Neural cell (in vitro differentiated cells): Measurements from ENCODE around the gene NSFL1C. TPM values are rescaled to one million over a fixed set of nuclear protein-coding genes. Genes with fewer than 3 reads are reported as not detected.

ENCODE experiments used
- H2AFZ ChIP-seq: fragments of 200-600, 300-800 bp; sonication (generic), shearing (Covaris generic); 2 replicates; pipeline ENCODE4 v1.6.0; 2014; ENCODE audit warnings: low read depth, mild to moderate bottlenecking, antibody characterized with exemption, low read length, moderate library complexity
- H3F3A ChIP-seq: fragments of 200-600 bp; shearing (Covaris generic); 2 replicates; pipeline ENCODE4 v1.6.1; 2016; ENCODE audit warnings: mild to moderate bottlenecking, moderate library complexity, mixed read lengths, antibody characterized with exemption, low read length; ENCODE audit not compliant: insufficient read depth, poor library complexity, severe bottlenecking
- H3K27ac ChIP-seq: fragments of 200-600, 300-800 bp; sonication (generic), shearing (Covaris generic); 2 replicates; pipeline ENCODE4 v1.5.1; 2014; ENCODE audit warnings: mild to moderate bottlenecking, low read length, moderate library complexity
- H3K27me3 ChIP-seq: fragments of 300-800, 200-600 bp; sonication (generic), shearing (Covaris generic); 2 replicates; pipeline ENCODE4 v1.6.0; 2014; ENCODE audit warnings: mild to moderate bottlenecking, low read depth, low read length, moderate library complexity; ENCODE audit not compliant: insufficient read depth
- H3K36me3 ChIP-seq: fragments of 300-800, 200-600 bp; sonication (generic), shearing (Covaris generic); 2 replicates; pipeline ENCODE4 v1.5.1; 2014; ENCODE audit warnings: mild to moderate bottlenecking, antibody characterized with exemption, low read length, moderate library complexity; ENCODE audit not compliant: insufficient read depth
- H3K4me2 ChIP-seq: fragments of 300-800, 200-600 bp; sonication (generic), shearing (Covaris generic); 2 replicates; pipeline ENCODE4 v1.6.0; 2014; ENCODE audit warnings: mild to moderate bottlenecking, low read length
- H3K4me3 ChIP-seq: fragments of 300-800, 200-600 bp; sonication (generic), shearing (Covaris generic); 2 replicates; pipeline ENCODE4 v1.5.1; 2014; ENCODE audit warnings: mild to moderate bottlenecking, low read length, moderate library complexity
- H3K79me2 ChIP-seq: fragments of 200-600 bp; shearing (Covaris generic); replicated peaks from 2 replicates; pipeline ENCODE4 v1.6.0; 2014; ENCODE audit warnings: mild to moderate bottlenecking, low read length, moderate library complexity; ENCODE audit not compliant: insufficient read depth
- H3K9ac ChIP-seq: fragments of 300-800, 200-600 bp; sonication (generic), shearing (Covaris generic); 2 replicates; pipeline ENCODE4 v1.6.1; 2016; ENCODE audit warnings: mild to moderate bottlenecking, low read length, mixed read lengths
- H3K9me2 ChIP-seq: fragments of 200-600 bp; shearing (Covaris generic); 2 replicates; pipeline ENCODE4 v1.6.1; 2016; ENCODE audit warnings: mild to moderate bottlenecking, low read length, mixed read lengths; ENCODE audit not compliant: insufficient read depth
- H3K9me3 ChIP-seq: fragments of 200-600, 300-800 bp; sonication (generic), shearing (Covaris generic); 2 replicates; pipeline ENCODE4 v1.6.1; 2016; ENCODE audit warnings: mild to moderate bottlenecking, mixed run types, low read length, moderate library complexity, mixed read lengths
- H4K20me1 ChIP-seq: fragments of 200-600 bp; shearing (Covaris generic); 2 replicates; pipeline ENCODE4 v1.6.1; 2016; ENCODE audit warnings: mild to moderate bottlenecking, mixed run types; ENCODE audit not compliant: insufficient read depth
- CTCF ChIP-seq: fragments of 450-650 bp; IDR thresholded peaks from 2 replicates; pipeline ENCODE4 v1.5.1; 2014; ENCODE audit warnings: antibody characterized with exemption, mild to moderate bottlenecking, moderate library complexity; ENCODE audit not compliant: poor library complexity, severe bottlenecking
- EP300 ChIP-seq: fragments of 450-650 bp; conservative IDR thresholded peaks from 2 replicates; pipeline ENCODE4 v1.6.1; 2014; ENCODE audit warnings: antibody characterized with exemption, mild to moderate bottlenecking, moderate library complexity; ENCODE audit not compliant: poor library complexity, severe bottlenecking
- EZH2 ChIP-seq: fragments of 200-600, 300-800 bp; shearing (Covaris generic), sonication (generic); IDR thresholded peaks from 2 replicates; pipeline ENCODE4 v1.6.1; 2014; ENCODE audit warnings: antibody characterized with exemption, low read length, borderline replicate concordance, mild to moderate bottlenecking; ENCODE audit not compliant: insufficient read depth, poor library complexity, severe bottlenecking
- MXI1 ChIP-seq: fragments of 450-650 bp; conservative IDR thresholded peaks from 2 replicates; pipeline ENCODE4 v1.6.1; 2014; ENCODE audit warnings: antibody characterized with exemption, mild to moderate bottlenecking; ENCODE audit not compliant: poor library complexity, severe bottlenecking
- POLR2AphosphoS5 ChIP-seq: IDR thresholded peaks from 2 replicates; pipeline ENCODE4 v1.6.1; 2012
- RAD21 ChIP-seq: fragments of 450-650 bp; conservative IDR thresholded peaks from 2 replicates; pipeline ENCODE4 v1.6.1; 2014; ENCODE audit warnings: antibody characterized with exemption, mild to moderate bottlenecking, moderate library complexity
- REST ChIP-seq: IDR thresholded peaks from 2 replicates; pipeline ENCODE4 v1.6.1; 2012; ENCODE audit warnings: borderline replicate concordance
- SMC3 ChIP-seq: fragments of 450-650 bp; conservative IDR thresholded peaks from 2 replicates; pipeline ENCODE4 v1.6.1; 2014; ENCODE audit warnings: antibody characterized with exemption, mild to moderate bottlenecking, moderate library complexity; ENCODE audit not compliant: poor library complexity
- TAF1 ChIP-seq: IDR thresholded peaks from 2 replicates; pipeline ENCODE4 v1.6.1; 2012; ENCODE audit warnings: low read depth
- polyA plus RNA-seq: library from polyadenylated mRNA; depleted of rRNA; stranded (reverse); fragments of >200 nt; gene quantifications from 2 replicates; pipeline ENCODE4 v1.2.3, GENCODE V29; 2014

NSFL1C gene
- polyA plus RNA-seq, 1 donor from 2014 or later = 48.7 TPM

GRCh38 chr20:1435337-1435699 lies 31.3 kb downstream of the NSFL1C start:
- no peaks in the 10 kb centered on the region for H3F3A ChIP-seq
- no peak overlapping the region for H3K4me3 ChIP-seq
- no peaks in the 10 kb centered on the region for H3K36me3 ChIP-seq
- no peak overlapping the region for H3K27ac ChIP-seq
- no peak overlapping the region for H2AFZ ChIP-seq
- no peaks in the 10 kb centered on the region for H3K9me2 ChIP-seq
- TF ChIP-seq EZH2 (no peak), EP300 (no peak), CTCF (no peak), SMC3 (no peak), REST (no peak), TAF1 (no peak), RAD21 (no peak), POLR2AphosphoS5 (no peak), MXI1 (no peak)
- no peak overlapping the region for H3K9ac ChIP-seq
- H4K20me1 ChIP-seq = no peaks in the 10 kb centered on the region
- peaks cover 5% of the 10 kb centered on the region for H3K9me3 ChIP-seq
- no peaks in the 10 kb centered on the region for H3K79me2 ChIP-seq
- no peaks in the 10 kb centered on the region for H3K27me3 ChIP-seq
- H3K4me2 ChIP-seq = no peak overlapping the region

- Histone ChIP-seq H4K20me1 (no peaks in the 10 kb centered on the region), H3K4me3 (no peak overlapping the region), H3K9me2 (no peaks in the 10 kb centered on the region), H3K9me3 (peaks cover 5% of the 10 kb centered on the region), H3K79me2 (no peaks in the 10 kb centered on the region), H3K27me3 (no peaks in the 10 kb centered on the region), H3K27ac (no peak overlapping the region), H3K9ac (no peak overlapping the region), H2AFZ (no peak overlapping the region), H3K4me2 (no peak overlapping the region), H3K36me3 (no peaks in the 10 kb centered on the region), H3F3A (no peaks in the 10 kb centered on the region)
- TF ChIP-seq EP300 (no peak), CTCF (no peak), SMC3 (no peak), REST (no peak)
These were observed 31.9 kb downstream of the NSFL1C start for GRCh38 chr20:1434571-1435336.
